HEK293 (cell line): ENCODE measurements around the gene GCC2.

Experiments used
- CTCF ChIA-PET: fragments of 350-600 bp; formaldehyde crosslinking; extraction: SDS; loops from one replicate; lab custom pipeline; 2021; ENCODE audit warnings: antibody characterized with exemption; lab: Yijun Ruan, JAX
- POLR2A ChIA-PET: fragments of 300-600 bp; formaldehyde crosslinking; extraction: SDS; loops from one replicate; lab custom pipeline; 2020; ENCODE audit warnings: antibody characterized with exemption, inconsistent platforms; lab: Yijun Ruan, JAX
- H3K27ac ChIP-seq: fragments of 200-500 bp; sonication (Bioruptor generic); 2 replicates; pipeline ENCODE4 v1.5.1; 2014; ENCODE audit warnings: low read depth, low read length, control low read depth, inconsistent platforms; ENCODE audit errors: extremely low read depth
- H3K36me3 ChIP-seq, 2 experiments: fragments of 200-500 bp in 1 of 2; sonication (Bioruptor generic) in 1 of 2; 1 replicate in 1 of 2; 2 replicates in 1 of 2; pipeline ENCODE4 v1.5.1; 2014 to 2017; ENCODE audit warnings: inconsistent platforms in 2 of 2, low read length in 2 of 2; ENCODE audit not compliant: control insufficient read depth in 2 of 2, insufficient read depth in 1 of 2
- H3K4me1 ChIP-seq: fragments of 200-500 bp; sonication (Bioruptor generic); 2 replicates; pipeline ENCODE4 v1.5.1; 2014; ENCODE audit warnings: mild to moderate bottlenecking, low read length, inconsistent platforms; ENCODE audit not compliant: control insufficient read depth, insufficient read depth
- H3K4me3 ChIP-seq: 2 replicates; pipeline ENCODE4 v1.5.1; 2011; ENCODE audit warnings: low read depth, mild to moderate bottlenecking, control low read depth, low read length, moderate library complexity
- H3K9me3 ChIP-seq: fragments of 200-500 bp; sonication (Bioruptor generic); 2 replicates; pipeline ENCODE4 v1.5.1; 2014; ENCODE audit warnings: low read depth, low read length, inconsistent platforms; ENCODE audit not compliant: control insufficient read depth, insufficient read depth
- BCL11B ChIP-seq: fragments of 450-650 bp; formaldehyde crosslinking; IDR thresholded peaks from 2 replicates; pipeline ENCODE4 v1.5.1; 2016; ENCODE audit warnings: low read depth, missing biosample characterization, missing genetic modification characterization
- MZF1 ChIP-seq: fragments of 450-650 bp; formaldehyde crosslinking; IDR thresholded peaks from 2 replicates; pipeline ENCODE4 v1.5.1; 2017; ENCODE audit warnings: missing biosample characterization, missing genetic modification characterization, borderline replicate concordance
- SCRT1 ChIP-seq: fragments of 450-650 bp; formaldehyde crosslinking; IDR thresholded peaks from 2 replicates; pipeline ENCODE4 v1.5.1; 2016; ENCODE audit warnings: missing biosample characterization, missing genetic modification characterization, borderline replicate concordance
- SCRT2 ChIP-seq: fragments of 450-650 bp; formaldehyde crosslinking; IDR thresholded peaks from 2 replicates; pipeline ENCODE4 v1.5.1; 2016; ENCODE audit warnings: missing biosample characterization, missing genetic modification characterization
- WT1 ChIP-seq: fragments of 450-650 bp; formaldehyde crosslinking; IDR thresholded peaks from 2 replicates; pipeline ENCODE4 v1.5.1; 2016; ENCODE audit warnings: missing biosample characterization, missing genetic modification characterization
- ZBTB1 ChIP-seq: fragments of 450-650 bp; formaldehyde crosslinking; IDR thresholded peaks from 2 replicates; pipeline ENCODE4 v1.5.1; 2016; ENCODE audit warnings: missing biosample characterization, missing genetic modification characterization
- ZBTB7A ChIP-seq: fragments of 450-650 bp; formaldehyde crosslinking; IDR thresholded peaks from 2 replicates; pipeline ENCODE4 v1.5.1; 2016; ENCODE audit warnings: low read depth, missing biosample characterization, missing genetic modification characterization
- ZNF175 ChIP-seq: fragments of 450-650 bp; formaldehyde crosslinking; IDR thresholded peaks from 2 replicates; pipeline ENCODE4 v1.5.1; 2016; ENCODE audit warnings: missing biosample characterization, missing genetic modification characterization
- ZNF311 ChIP-seq: fragments of 450-650 bp; formaldehyde crosslinking; IDR thresholded peaks from 2 replicates; pipeline ENCODE4 v1.5.1; 2017; ENCODE audit warnings: missing biosample characterization, missing genetic modification characterization, borderline replicate concordance
- ZNF354C ChIP-seq: fragments of 450-650 bp; formaldehyde crosslinking; IDR thresholded peaks from 2 replicates; pipeline ENCODE4 v1.5.1; 2016; ENCODE audit warnings: missing biosample characterization, missing genetic modification characterization, low read depth, borderline replicate concordance
- ZNF37A ChIP-seq: fragments of 450-650 bp; IDR thresholded peaks from 2 replicates; pipeline ENCODE4 v1.5.1; 2018; ENCODE audit warnings: missing biosample characterization, missing genetic modification characterization
- ZNF501 ChIP-seq: fragments of 450-650 bp; formaldehyde crosslinking; IDR thresholded peaks from 2 replicates; pipeline ENCODE4 v1.5.1; 2016; ENCODE audit warnings: missing biosample characterization, missing genetic modification characterization
- ZNF664 ChIP-seq: fragments of 450-650 bp; formaldehyde crosslinking; IDR thresholded peaks from 2 replicates; pipeline ENCODE4 v1.5.1; 2016; ENCODE audit warnings: missing biosample characterization, missing genetic modification characterization
- ZSCAN16 ChIP-seq: fragments of 450-650 bp; formaldehyde crosslinking; IDR thresholded peaks from 2 replicates; pipeline ENCODE4 v1.5.1; 2016; ENCODE audit warnings: missing biosample characterization, missing genetic modification characterization
- ZSCAN18 ChIP-seq: fragments of 450-650 bp; formaldehyde crosslinking; IDR thresholded peaks from 2 replicates; pipeline ENCODE4 v1.5.1; 2016; ENCODE audit warnings: missing biosample characterization, missing genetic modification characterization
- ZSCAN4 ChIP-seq: fragments of 450-650 bp; formaldehyde crosslinking; IDR thresholded peaks from 2 replicates; pipeline ENCODE4 v1.5.1; 2017; ENCODE audit warnings: missing biosample characterization, missing genetic modification characterization
- TF ChIP-seq, protein P1 (sequence below): fragments of 450-650 bp; formaldehyde crosslinking; IDR thresholded peaks from 2 replicates; pipeline ENCODE4 v1.5.1; 2016; ENCODE audit warnings: missing biosample characterization, missing genetic modification characterization
- TF ChIP-seq, protein P2 (sequence below): fragments of 450-650 bp; formaldehyde crosslinking; optimal IDR thresholded peaks from 2 replicates; pipeline ENCODE3; 2016; ENCODE audit warnings: missing biosample characterization, mild to moderate bottlenecking, missing genetic modification characterization

GCC2 gene

GRCh38 chr2:108446703-108447102 lies 2.3 kb upstream of the GCC2 start:
- H3K27ac ChIP-seq: no peak overlapping the region
- H3K4me1 ChIP-seq: peaks cover 4% of the 10 kb centered on the region; the same call in 1 of the 2 replicates
- TF ChIP-seq, protein P1, sequence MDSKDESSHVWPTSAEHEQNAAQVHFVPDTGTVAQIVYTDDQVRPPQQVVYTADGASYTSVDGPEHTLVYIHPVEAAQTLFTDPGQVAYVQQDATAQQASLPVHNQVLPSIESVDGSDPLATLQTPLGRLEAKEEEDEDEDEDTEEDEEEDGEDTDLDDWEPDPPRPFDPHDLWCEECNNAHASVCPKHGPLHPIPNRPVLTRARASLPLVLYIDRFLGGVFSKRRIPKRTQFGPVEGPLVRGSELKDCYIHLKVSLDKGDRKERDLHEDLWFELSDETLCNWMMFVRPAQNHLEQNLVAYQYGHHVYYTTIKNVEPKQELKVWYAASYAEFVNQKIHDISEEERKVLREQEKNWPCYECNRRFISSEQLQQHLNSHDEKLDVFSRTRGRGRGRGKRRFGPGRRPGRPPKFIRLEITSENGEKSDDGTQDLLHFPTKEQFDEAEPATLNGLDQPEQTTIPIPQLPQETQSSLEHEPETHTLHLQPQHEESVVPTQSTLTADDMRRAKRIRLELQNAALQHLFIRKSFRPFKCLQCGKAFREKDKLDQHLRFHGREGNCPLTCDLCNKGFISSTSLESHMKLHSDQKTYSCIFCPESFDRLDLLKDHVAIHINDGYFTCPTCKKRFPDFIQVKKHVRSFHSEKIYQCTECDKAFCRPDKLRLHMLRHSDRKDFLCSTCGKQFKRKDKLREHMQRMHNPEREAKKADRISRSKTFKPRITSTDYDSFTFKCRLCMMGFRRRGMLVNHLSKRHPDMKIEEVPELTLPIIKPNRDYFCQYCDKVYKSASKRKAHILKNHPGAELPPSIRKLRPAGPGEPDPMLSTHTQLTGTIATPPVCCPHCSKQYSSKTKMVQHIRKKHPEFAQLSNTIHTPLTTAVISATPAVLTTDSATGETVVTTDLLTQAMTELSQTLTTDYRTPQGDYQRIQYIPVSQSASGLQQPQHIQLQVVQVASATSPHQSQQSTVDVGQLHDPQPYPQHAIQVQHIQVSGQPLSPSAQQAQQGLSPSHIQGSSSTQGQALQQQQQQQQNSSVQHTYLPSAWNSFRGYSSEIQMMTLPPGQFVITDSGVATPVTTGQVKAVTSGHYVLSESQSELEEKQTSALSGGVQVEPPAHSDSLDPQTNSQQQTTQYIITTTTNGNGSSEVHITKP (tag by site-specific recombination): no peak
- TF ChIP-seq WT1: no peak
- no peak for TF ChIP-seq ZNF37A
- TF ChIP-seq ZNF311 (tag by site-specific recombination): no peak
- TF ChIP-seq ZBTB7A (tag by site-specific recombination): no peak
- no peak for TF ChIP-seq BCL11B (tag by site-specific recombination)
- no peak for TF ChIP-seq ZNF664
- TF ChIP-seq SCRT2 (tag by site-specific recombination): peak; percentile 61; the same call in 1 of the 2 replicates
- TF ChIP-seq MZF1 (tag by site-specific recombination): no peak
- TF ChIP-seq SCRT1 (tag by site-specific recombination): 0 out of 2 replicates have a peak, but pooled peaks have one; percentile 26
- TF ChIP-seq ZNF354C: no peak
- ChIA-PET POLR2A (interaction anchor here (0.7 kb wide), 1 partner anchor 51 kb away, joined by 5 read pairs; no protein-coding TSS in a partner anchor), CTCF (no interaction called here)
- H3K9me3 ChIP-seq: no peaks in the 10 kb centered on the region
- H3K4me3 ChIP-seq: no peak overlapping the region
- peaks cover 8 to 11% of the 10 kb centered on the region in 2 experiments; a peak in 2 of 3 replicates for H3K36me3 ChIP-seq

DNA sequence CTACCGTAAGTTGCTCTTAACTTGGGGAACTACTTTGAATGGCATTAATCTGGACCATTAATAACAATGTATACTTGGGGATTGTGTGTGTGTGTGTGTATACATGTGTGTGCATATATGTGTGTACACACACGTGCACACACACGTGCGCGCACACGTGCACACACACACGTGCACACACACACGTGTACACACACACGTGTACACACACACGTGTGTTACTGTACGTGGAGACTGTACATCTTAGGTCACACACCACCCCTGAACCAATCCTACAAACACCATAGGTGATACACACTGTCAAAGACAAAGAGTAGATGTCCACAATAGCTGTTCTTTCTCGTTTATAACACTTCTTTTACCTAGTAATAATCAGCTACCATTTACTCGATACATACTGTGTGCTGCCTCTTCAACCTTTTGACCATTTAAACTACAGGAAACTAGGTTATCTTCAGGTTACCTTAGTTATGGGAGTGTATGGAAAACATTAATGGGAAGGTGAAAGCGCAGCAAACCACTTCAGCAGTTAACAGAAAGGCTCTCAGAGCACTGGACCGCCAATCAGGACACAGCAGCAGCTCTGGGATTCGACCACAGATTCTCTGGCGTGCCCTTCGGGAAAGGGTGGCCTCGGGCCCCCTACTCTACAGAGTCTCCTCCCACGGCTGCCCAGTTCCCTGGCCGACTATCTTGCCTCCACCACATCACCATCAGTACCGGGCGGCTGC lies 894 bp upstream of the GCC2 start:
- ChIA-PET POLR2A (interaction anchor here (0.9 to 1.5 kb wide), 6 partner anchors 35 to 173 kb away, joined by 3 to 7 read pairs (median 4); partner anchors contain the start of gene LIMS1), CTCF (interaction anchor here (1.3 kb wide), 1 partner anchor 51 kb away, joined by 3 read pairs; no protein-coding TSS in a partner anchor)
- peak overlapping the region; percentile 82 for H3K4me3 ChIP-seq
- peaks cover 18 to 24% of the 10 kb centered on the region in 2 experiments for H3K36me3 ChIP-seq
- peak overlapping the region; percentile 42; the same call in 1 of the 2 replicates for H3K27ac ChIP-seq
- H3K4me1 ChIP-seq: peaks cover 4% of the 10 kb centered on the region; the same call in 1 of the 2 replicates
- no peaks in the 10 kb centered on the region for H3K9me3 ChIP-seq
- TF ChIP-seq WT1 (no peak), ZBTB1 (tag by site-specific recombination) (no peak), ZSCAN4 (tag by site-specific recombination) (peak; percentile 93), ZNF175 (tag by site-specific recombination) (no peak), ZNF501 (tag by site-specific recombination) (no peak), ZSCAN16 (tag by site-specific recombination) (0 out of 2 replicates have a peak, but pooled peaks have one; percentile 53), ZSCAN18 (tag by site-specific recombination) (no peak)
- TF ChIP-seq, protein P2, sequence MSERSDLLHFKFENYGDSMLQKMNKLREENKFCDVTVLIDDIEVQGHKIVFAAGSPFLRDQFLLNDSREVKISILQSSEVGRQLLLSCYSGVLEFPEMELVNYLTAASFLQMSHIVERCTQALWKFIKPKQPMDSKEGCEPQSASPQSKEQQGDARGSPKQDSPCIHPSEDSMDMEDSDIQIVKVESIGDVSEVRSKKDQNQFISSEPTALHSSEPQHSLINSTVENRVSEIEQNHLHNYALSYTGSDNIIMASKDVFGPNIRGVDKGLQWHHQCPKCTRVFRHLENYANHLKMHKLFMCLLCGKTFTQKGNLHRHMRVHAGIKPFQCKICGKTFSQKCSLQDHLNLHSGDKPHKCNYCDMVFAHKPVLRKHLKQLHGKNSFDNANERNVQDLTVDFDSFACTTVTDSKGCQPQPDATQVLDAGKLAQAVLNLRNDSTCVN (tag by site-specific recombination): peak; percentile 19
